HG02943 (cell line): ENCODE measurements around the gene BRPF3.

Experiments
- ATAC-seq: cut with Tn5 transposase; IDR thresholded peaks from one replicate; pipeline ENCODE4 v1.9.1; 2021; ENCODE audit warnings: mild to moderate bottlenecking, low read depth, moderate library complexity; ENCODE audit not compliant: unreplicated experiment

BRPF3 gene

GRCh38 chr6:36196113-36196879 lies at the start of gene BRPF3:
TSS of gene BRPF3 (plus strand) at chr6:36196744. CDS start at chr6:36200323, 3,579 bp downstream.
- ATAC-seq = no peak

GRCh38 chr6:36147294-36147693 lies 49.2 kb upstream of the BRPF3 start:
- no peak for ATAC-seq

GRCh38 chr6:36149476-36149875 lies 47.1 kb upstream of the BRPF3 start:
- ATAC-seq = no peak

GRCh38 chr6:36150283-36150682 lies 46.3 kb upstream of the BRPF3 start:
- ATAC-seq = no peak

- ATAC-seq = no peak
Observed at GRCh38 chr6:36154286-36154685, 42.3 kb upstream of the BRPF3 start.

GRCh38 chr6:36155662-36156061 lies 40.9 kb upstream of the BRPF3 start:
- no peak for ATAC-seq

- no peak for ATAC-seq
Observed at GRCh38 chr6:36160147-36160760, 36.3 kb upstream of the BRPF3 start.

GRCh38 chr6:36169023-36170007 lies 27.2 kb upstream of the BRPF3 start:
- ATAC-seq = no peak

GRCh38 chr6:36170704-36171103 lies 25.8 kb upstream of the BRPF3 start:
- no peak for ATAC-seq

GRCh38 chr6:36171573-36171972 lies 25.0 kb upstream of the BRPF3 start:
- ATAC-seq = no peak

GRCh38 chr6:36177166-36177565 lies 19.4 kb upstream of the BRPF3 start:
- ATAC-seq = no peak

GRCh38 chr6:36178544-36178943 lies 18.0 kb upstream of the BRPF3 start:
- ATAC-seq = no peak

- no peak for ATAC-seq
Observed at GRCh38 chr6:36180126-36180525, 16.4 kb upstream of the BRPF3 start.

GRCh38 chr6:36184311-36184710 lies 12.2 kb upstream of the BRPF3 start:
- ATAC-seq = no peak

GRCh38 chr6:36186199-36186598 lies 10.3 kb upstream of the BRPF3 start:
- no peak for ATAC-seq

GRCh38 chr6:36187446-36187845 lies 9.1 kb upstream of the BRPF3 start:
- ATAC-seq = no peak

GRCh38 chr6:36195471-36196112 lies 952 bp upstream of the BRPF3 start:
- no peak for ATAC-seq

- ATAC-seq = peak; percentile 85
Observed at GRCh38 chr6:36196880-36197548, 470 bp downstream of the BRPF3 start.

GRCh38 chr6:36197739-36198221 lies 1.2 kb downstream of the BRPF3 start:
- no peak for ATAC-seq

- no peak for ATAC-seq
Observed at GRCh38 chr6:36198986-36199385, 2.4 kb downstream of the BRPF3 start.
